WTC11 (cell line): Measurements from ENCODE around the gene CARS2. TPM values are rescaled to one million over a fixed set of nuclear protein-coding genes. Genes with fewer than 3 reads are reported as not detected.

Experiments
- ATAC-seq: fragments of 200-7000 bp; cut with Tn5 transposase; 2 replicates; pipeline ENCODE4 v1.10.0; 2021; ENCODE audit warnings: mild to moderate bottlenecking, moderate library complexity
- CTCF ChIA-PET: fragments of 300-600 bp; sonication (Branson Sonifier 250); formaldehyde crosslinking; loops from one replicate; lab custom pipeline; 2021; ENCODE audit warnings: antibody characterized with exemption; lab: Charles Lee
- POLR2A ChIA-PET: fragments of 350-600 bp; sonication (Branson Sonifier 250); formaldehyde crosslinking; loops from one replicate; lab custom pipeline; 2021; ENCODE audit warnings: antibody characterized with exemption; lab: Charles Lee
- DNase-seq: peaks from one replicate; pipeline ENCODE4 v3.0.0; 2021; ENCODE audit warnings: low spot score
- H3K27ac Mint-ChIP-seq: 2 replicates; pipeline ENCODE4 v1.8.0; 2021; ENCODE audit warnings: mixed read lengths
- H3K27me3 Mint-ChIP-seq: 2 replicates; pipeline ENCODE4 v1.8.0; 2021; ENCODE audit warnings: low read depth, mild to moderate bottlenecking, moderate library complexity, mixed read lengths
- H3K36me3 Mint-ChIP-seq: 2 replicates; pipeline ENCODE4 v1.8.0; 2021; ENCODE audit warnings: mixed read lengths
- H3K4me1 Mint-ChIP-seq: 2 replicates; pipeline ENCODE4 v1.8.0; 2022; ENCODE audit warnings: mixed read lengths
- H3K4me3 Mint-ChIP-seq: 2 replicates; pipeline ENCODE4 v1.8.0; 2021; ENCODE audit warnings: mild to moderate bottlenecking, moderate library complexity, mixed read lengths
- H3K9me3 Mint-ChIP-seq: 2 replicates; pipeline ENCODE4 v1.8.0; 2021; ENCODE audit warnings: mixed read lengths
- ATF2 ChIP-seq: sonication (generic); formaldehyde crosslinking; IDR thresholded peaks from 2 replicates; pipeline ENCODE4 v1.8.1; 2022; ENCODE audit warnings: low read depth, missing genetic modification reagents, borderline replicate concordance
- ATF6 ChIP-seq: sonication (generic); formaldehyde crosslinking; IDR thresholded peaks from 2 replicates; pipeline ENCODE4 v1.8.1; 2023; ENCODE audit warnings: mild to moderate bottlenecking, missing genetic modification reagents
- CBFB ChIP-seq: sonication (generic); formaldehyde crosslinking; IDR thresholded peaks from 2 replicates; pipeline ENCODE4 v1.8.1; 2022; ENCODE audit warnings: mild to moderate bottlenecking, low read depth, missing genetic modification reagents
- CDX4 ChIP-seq: fragments of 250-450 bp; sonication (Bioruptor Pico); IDR thresholded peaks from 2 replicates; pipeline ENCODE4 v1.9.0; 2021; ENCODE audit warnings: moderate library complexity, mild to moderate bottlenecking, inconsistent platforms, borderline replicate concordance
- FOXJ3 ChIP-seq: sonication (generic); formaldehyde crosslinking; IDR thresholded peaks from 2 replicates; pipeline ENCODE4 v1.9.0; 2021; ENCODE audit warnings: missing genetic modification reagents, mild to moderate bottlenecking, borderline replicate concordance
- GABPB1 ChIP-seq: sonication (generic); formaldehyde crosslinking; IDR thresholded peaks from 2 replicates; pipeline ENCODE4 v1.8.1; 2023; ENCODE audit warnings: mild to moderate bottlenecking, missing genetic modification reagents
- GTF2I ChIP-seq: fragments of 250-450 bp; sonication (Bioruptor Pico); conservative IDR thresholded peaks from 2 replicates; pipeline ENCODE4 v1.4.0; 2021; ENCODE audit warnings: mild to moderate bottlenecking
- HMGXB4 ChIP-seq: sonication (generic); formaldehyde crosslinking; IDR thresholded peaks from 2 replicates; pipeline ENCODE4 v1.8.1; 2023; ENCODE audit warnings: mild to moderate bottlenecking, moderate library complexity, missing genetic modification reagents
- IRF2 ChIP-seq: sonication (generic); formaldehyde crosslinking; IDR thresholded peaks from 2 replicates; pipeline ENCODE4 v1.8.0; 2022; ENCODE audit warnings: low read depth, missing genetic modification reagents, borderline replicate concordance
- MAX ChIP-seq: sonication (generic); formaldehyde crosslinking; IDR thresholded peaks from 2 replicates; pipeline ENCODE4 v1.8.0; 2022; ENCODE audit warnings: mild to moderate bottlenecking, missing genetic modification reagents
- MYBL2 ChIP-seq: sonication (generic); formaldehyde crosslinking; IDR thresholded peaks from 2 replicates; pipeline ENCODE4 v1.8.1; 2023; ENCODE audit warnings: mild to moderate bottlenecking, moderate library complexity, missing genetic modification reagents
- NFATC4 ChIP-seq: fragments of 250-450 bp; sonication (Bioruptor Pico); IDR thresholded peaks from 2 replicates; pipeline ENCODE4 v1.9.0; 2021; ENCODE audit warnings: mild to moderate bottlenecking
- OVOL2 ChIP-seq: fragments of 250-450 bp; sonication (Bioruptor Pico); IDR thresholded peaks from 2 replicates; pipeline ENCODE4 v1.9.0; 2021; ENCODE audit warnings: mild to moderate bottlenecking, borderline replicate concordance
- RORB ChIP-seq: fragments of 250-450 bp; sonication (Bioruptor Pico); IDR thresholded peaks from 2 replicates; pipeline ENCODE4 v1.9.0; 2021; ENCODE audit warnings: mild to moderate bottlenecking
- SMAD4 ChIP-seq: sonication (generic); formaldehyde crosslinking; IDR thresholded peaks from 2 replicates; pipeline ENCODE4 v1.8.0; 2022; ENCODE audit warnings: mild to moderate bottlenecking, missing genetic modification reagents
- USF1 ChIP-seq: sonication (generic); formaldehyde crosslinking; IDR thresholded peaks from 2 replicates; pipeline ENCODE4 v1.8.0; 2022; ENCODE audit warnings: mild to moderate bottlenecking, missing genetic modification reagents
- USF2 ChIP-seq: sonication (generic); formaldehyde crosslinking; IDR thresholded peaks from 2 replicates; pipeline ENCODE4 v1.8.1; 2023; ENCODE audit warnings: mild to moderate bottlenecking, missing genetic modification reagents, moderate library complexity
- ZBTB43 ChIP-seq: sonication (generic); formaldehyde crosslinking; IDR thresholded peaks from 2 replicates; pipeline ENCODE4 v1.8.1; 2023; ENCODE audit warnings: mild to moderate bottlenecking, missing genetic modification reagents
- ZNF263 ChIP-seq: sonication (generic); formaldehyde crosslinking; IDR thresholded peaks from 2 replicates; pipeline ENCODE4 v1.8.1; 2022; ENCODE audit warnings: low read depth, mild to moderate bottlenecking, moderate library complexity, missing genetic modification reagents
- ZNF396 ChIP-seq: fragments of 250-450 bp; sonication (Bioruptor Pico); IDR thresholded peaks from 2 replicates; pipeline ENCODE4 v1.8.0; 2021; ENCODE audit warnings: mild to moderate bottlenecking, moderate library complexity, borderline replicate concordance
- ZNF425 ChIP-seq: fragments of 250-450 bp; sonication (Bioruptor Pico); conservative IDR thresholded peaks from 2 replicates; pipeline ENCODE4 v1.9.0; 2021; ENCODE audit warnings: mild to moderate bottlenecking
- total RNA-seq: library from RNA; stranded (reverse); gene quantifications from 3 replicates; pipeline ENCODE4 v1.2.3, GENCODE V29; 2021

The CARS2 gene
- total RNA-seq, 1 experiment from 2014 or later = 39.9 TPM

- TF ChIP-seq ATF6 = no peak
- TF ChIP-seq ATF2 (CRISPR knock-in tag) = no peak
- TF ChIP-seq GABPB1 (CRISPR knock-in tag) = no peak
- TF ChIP-seq GTF2I (CRISPR knock-in tag) = no peak
- 0 out of 2 replicates have a peak, but pooled peaks have one; percentile 7 for TF ChIP-seq USF1 (CRISPR knock-in tag)
- no peak for TF ChIP-seq CBFB (CRISPR knock-in tag)
- TF ChIP-seq ZNF396 (CRISPR knock-in tag) = no peak
- TF ChIP-seq CDX4 (CRISPR knock-in tag) = no peak
- no peak for TF ChIP-seq ZNF263 (CRISPR knock-in tag)
- no peak for TF ChIP-seq USF2
- no peak for TF ChIP-seq RORB (CRISPR knock-in tag)
- no peak for TF ChIP-seq NFATC4
These were observed 6.3 kb upstream of the CARS2 start (continued) for GRCh38 chr13:110712081-110712848.

GRCh38 chr13:110706570-110707372 lies 855 bp upstream of the CARS2 start:
- ChIA-PET POLR2A (interaction anchor here (1.0 to 1.4 kb wide), 2 partner anchors 9 to 145 kb away, joined by 3 to 6 read pairs; partner anchors contain the start of gene RAB20), CTCF (interaction anchor here (1.0 kb wide), 1 partner anchor 62 kb away, joined by 4 read pairs; no protein-coding TSS in a partner anchor)
- DNase-seq = no peak
- peak overlapping the region; percentile 82 for H3K27ac Mint-ChIP-seq
- peaks cover 8% of the 10 kb centered on the region for H3K36me3 Mint-ChIP-seq
- H3K9me3 Mint-ChIP-seq = no peaks in the 10 kb centered on the region
- ATAC-seq = no peak
- no peaks in the 10 kb centered on the region; the same call in none of the 2 replicates for H3K27me3 Mint-ChIP-seq
- peaks cover 32% of the 10 kb centered on the region for H3K4me1 Mint-ChIP-seq
- peak overlapping the region; percentile 70 for H3K4me3 Mint-ChIP-seq
- no peak for TF ChIP-seq IRF2 (CRISPR knock-in tag)
- no peak for TF ChIP-seq OVOL2
- peak; percentile 21; the same call in 1 of the 2 replicates for TF ChIP-seq USF1 (CRISPR knock-in tag)
- TF ChIP-seq MAX = peak; percentile 3; the same call in 1 of the 2 replicates
- TF ChIP-seq ZBTB43 = no peak
- 0 out of 2 replicates have a peak, but pooled peaks have one; percentile 10 for TF ChIP-seq SMAD4 (CRISPR knock-in tag)
- TF ChIP-seq FOXJ3 (CRISPR knock-in tag) = no peak
- no peak for TF ChIP-seq MYBL2 (CRISPR knock-in tag)
- no peak for TF ChIP-seq HMGXB4
- TF ChIP-seq RORB (CRISPR knock-in tag) = no peak
- TF ChIP-seq ZNF425 (CRISPR knock-in tag) = no peak
